HUES6 (cell line): ENCODE measurements around the gene HIVEP3.

ENCODE experiments used
- H3K27ac ChIP-seq: 2 replicates; pipeline ENCODE4 v1.7.0; 2013; ENCODE audit warnings: low read depth, mild to moderate bottlenecking, low read length, inconsistent platforms
- H3K27me3 ChIP-seq: 2 replicates; pipeline ENCODE4 v1.6.1; 2013; ENCODE audit warnings: low read length; ENCODE audit not compliant: control insufficient read depth, insufficient read depth
- H3K36me3 ChIP-seq: 2 replicates; pipeline ENCODE4 v1.6.1; 2013; ENCODE audit warnings: low read length; ENCODE audit not compliant: control insufficient read depth, insufficient read depth
- H3K4me1 ChIP-seq: 2 replicates; pipeline ENCODE4 v1.6.1; 2013; ENCODE audit warnings: low read length; ENCODE audit not compliant: control insufficient read depth, insufficient read depth
- H3K4me3 ChIP-seq: 2 replicates; pipeline ENCODE4 v1.5.1; 2013; ENCODE audit warnings: low read depth, low read length
- H3K9ac ChIP-seq: one replicate; pipeline ENCODE4 v1.6.1; 2013; ENCODE audit warnings: mild to moderate bottlenecking, low read length
- H3K9me3 ChIP-seq: 2 replicates; pipeline ENCODE4 v1.6.1; 2013; ENCODE audit warnings: low read depth, low read length; ENCODE audit not compliant: control insufficient read depth, insufficient read depth

Gene HIVEP3

DNA sequence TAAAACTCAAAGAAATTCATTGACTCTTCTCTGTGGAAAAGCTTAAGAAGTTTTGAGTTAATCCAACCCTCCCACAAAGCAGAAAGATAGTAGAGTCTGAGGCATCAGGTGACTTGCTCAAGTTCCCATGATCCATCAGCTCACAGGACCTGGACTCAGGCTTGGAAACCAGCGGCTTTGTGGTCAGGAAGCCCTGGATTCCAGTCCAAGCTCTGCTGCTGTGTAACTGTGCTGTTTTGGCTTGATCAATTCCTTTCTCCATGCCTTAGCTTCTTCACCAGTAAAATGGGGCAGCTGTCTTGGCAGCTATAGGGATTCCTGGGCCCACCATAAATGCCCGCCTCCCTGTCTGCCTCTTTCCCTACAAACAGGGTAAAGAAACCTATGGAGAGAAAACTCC lies 180.2 kb downstream of the HIVEP3 start:
- Histone ChIP-seq H3K27me3 (peaks cover 3% of the 10 kb centered on the region; the same call in 1 of the 2 replicates), H3K9ac (no peak overlapping the region), H3K27ac (no peak overlapping the region), H3K4me3 (no peak overlapping the region), H3K36me3 (no peaks in the 10 kb centered on the region), H3K9me3 (no peaks in the 10 kb centered on the region), H3K4me1 (no peaks in the 10 kb centered on the region)

DNA sequence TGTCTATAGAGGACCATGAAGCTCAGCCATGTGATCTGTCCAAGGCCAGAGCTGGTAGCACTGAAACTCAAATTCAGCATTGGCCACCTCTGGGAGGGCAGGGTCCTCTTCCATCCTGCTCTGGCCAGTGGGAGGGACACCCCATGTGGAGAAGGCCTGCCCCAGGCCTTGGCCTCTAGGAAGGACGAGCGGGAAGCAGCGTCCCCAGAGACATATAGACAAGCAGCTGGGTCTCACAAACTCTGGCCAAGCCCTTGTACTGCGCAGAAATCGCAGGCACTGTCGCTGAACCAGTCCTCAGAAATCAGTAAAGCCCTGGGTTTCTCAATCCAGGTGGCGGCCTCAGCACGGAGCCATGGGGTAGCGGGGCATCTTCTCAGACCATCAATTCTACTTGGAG lies 180.7 kb downstream of the HIVEP3 start:
- Histone ChIP-seq H3K9ac (no peak overlapping the region), H3K4me1 (no peaks in the 10 kb centered on the region), H3K9me3 (no peaks in the 10 kb centered on the region), H3K27me3 (peaks cover 3% of the 10 kb centered on the region; the same call in 1 of the 2 replicates), H3K4me3 (no peak overlapping the region), H3K27ac (no peak overlapping the region), H3K36me3 (no peaks in the 10 kb centered on the region)

DNA sequence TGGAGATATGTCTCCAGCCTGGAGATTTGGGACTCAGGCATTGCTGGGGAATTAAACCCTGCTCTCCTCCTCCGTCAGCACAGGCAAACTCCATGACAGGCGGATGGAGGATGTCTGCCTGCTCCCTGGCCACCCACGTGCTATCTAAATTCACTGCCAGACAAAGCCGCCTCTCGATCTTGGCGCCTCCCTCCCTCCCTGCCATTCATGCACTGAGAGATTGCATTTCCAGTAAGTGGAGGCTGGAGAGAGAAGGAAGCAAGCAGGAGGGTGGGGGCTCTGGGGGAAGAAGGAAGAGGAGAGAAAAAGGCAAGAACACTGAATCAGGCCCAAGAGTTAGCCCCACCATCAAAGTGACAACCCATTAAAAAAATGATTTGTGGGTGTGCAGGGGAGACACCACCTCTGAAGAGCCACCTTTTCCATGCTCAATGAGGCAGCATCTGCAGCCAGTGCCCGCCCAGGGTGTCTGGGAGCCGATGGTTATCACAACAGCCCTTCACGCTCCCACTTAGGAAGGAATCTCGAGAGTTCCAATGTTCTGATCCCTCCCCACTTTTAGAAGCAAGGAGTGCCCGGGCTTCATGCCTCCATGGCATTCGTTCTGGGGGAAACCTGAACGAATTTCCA lies 183.0 kb downstream of the HIVEP3 start:
- Histone ChIP-seq H3K9me3 (no peaks in the 10 kb centered on the region), H3K9ac (no peak overlapping the region), H3K27ac (no peak overlapping the region), H3K4me3 (no peak overlapping the region), H3K27me3 (peaks cover 3% of the 10 kb centered on the region; the same call in 1 of the 2 replicates), H3K36me3 (no peaks in the 10 kb centered on the region), H3K4me1 (no peaks in the 10 kb centered on the region)

DNA sequence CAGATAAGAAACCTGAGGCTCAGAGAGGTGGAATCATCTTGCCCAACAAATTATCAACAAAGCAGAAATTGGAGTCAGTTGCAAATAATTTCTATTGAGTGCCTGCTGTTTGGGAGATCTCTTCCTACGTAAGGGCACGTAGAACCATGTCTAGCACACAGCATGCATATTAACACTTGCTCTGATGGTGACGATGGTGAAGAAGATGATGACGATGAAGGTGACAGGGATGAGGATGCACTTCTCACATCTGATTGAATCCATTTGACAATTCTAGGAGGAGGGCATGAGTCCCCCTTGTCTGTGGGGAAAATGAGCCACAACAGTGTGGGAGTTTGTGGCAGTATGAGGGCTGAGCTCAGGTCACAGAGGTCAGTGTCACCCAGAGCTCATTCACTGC lies 183.6 kb downstream of the HIVEP3 start:
- no peak overlapping the region for H3K27ac ChIP-seq
- no peak overlapping the region for H3K4me3 ChIP-seq
- H3K4me1 ChIP-seq, result no peaks in the 10 kb centered on the region
- peaks cover 3% of the 10 kb centered on the region; the same call in 1 of the 2 replicates for H3K27me3 ChIP-seq
- H3K36me3 ChIP-seq, result no peaks in the 10 kb centered on the region
- no peaks in the 10 kb centered on the region for H3K9me3 ChIP-seq
- no peak overlapping the region for H3K9ac ChIP-seq

DNA sequence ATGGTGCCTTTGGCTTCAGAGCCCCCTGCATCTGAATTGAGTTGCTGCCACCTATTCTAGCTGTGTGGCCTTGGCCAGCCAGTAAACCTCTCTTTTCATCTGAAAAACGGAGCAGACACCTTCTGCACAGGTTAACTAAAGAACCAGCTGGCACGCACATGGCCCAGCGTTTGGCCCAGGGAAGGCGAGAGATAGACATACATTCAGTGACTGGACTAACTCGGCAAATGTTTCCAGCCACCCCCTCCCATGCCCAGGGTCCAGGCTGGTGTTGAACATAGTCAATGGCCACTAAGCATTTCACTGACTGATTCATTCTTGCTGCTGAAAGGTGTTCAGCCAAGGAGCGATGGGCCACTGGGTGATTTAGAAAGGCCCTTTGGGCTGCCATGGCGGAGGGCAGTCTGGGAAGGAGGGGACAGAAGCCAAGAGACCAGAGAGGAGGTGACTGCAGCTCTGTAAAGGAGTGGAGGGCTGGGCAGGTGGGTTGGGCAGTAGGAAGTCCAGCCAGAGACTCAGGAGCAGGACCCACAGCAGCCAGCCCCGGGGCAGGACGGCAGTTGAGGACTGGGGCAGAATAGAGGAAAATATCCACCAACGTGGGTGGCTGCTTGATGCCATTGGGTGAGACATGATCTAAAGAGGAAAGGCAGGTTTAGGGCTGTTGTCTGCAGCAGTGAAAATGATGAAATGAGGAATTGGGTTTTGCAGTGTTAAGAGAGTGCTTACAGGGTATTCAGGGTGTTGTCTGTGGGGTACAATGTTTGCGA lies 184.3 kb downstream of the HIVEP3 start:
- no peak overlapping the region for H3K27ac ChIP-seq
- H3K4me3 ChIP-seq, result no peak overlapping the region
- H3K9ac ChIP-seq, result no peak overlapping the region
- no peaks in the 10 kb centered on the region for H3K4me1 ChIP-seq
- H3K36me3 ChIP-seq, result no peaks in the 10 kb centered on the region
- peaks cover 3% of the 10 kb centered on the region; the same call in 1 of the 2 replicates for H3K27me3 ChIP-seq
- no peaks in the 10 kb centered on the region for H3K9me3 ChIP-seq

DNA sequence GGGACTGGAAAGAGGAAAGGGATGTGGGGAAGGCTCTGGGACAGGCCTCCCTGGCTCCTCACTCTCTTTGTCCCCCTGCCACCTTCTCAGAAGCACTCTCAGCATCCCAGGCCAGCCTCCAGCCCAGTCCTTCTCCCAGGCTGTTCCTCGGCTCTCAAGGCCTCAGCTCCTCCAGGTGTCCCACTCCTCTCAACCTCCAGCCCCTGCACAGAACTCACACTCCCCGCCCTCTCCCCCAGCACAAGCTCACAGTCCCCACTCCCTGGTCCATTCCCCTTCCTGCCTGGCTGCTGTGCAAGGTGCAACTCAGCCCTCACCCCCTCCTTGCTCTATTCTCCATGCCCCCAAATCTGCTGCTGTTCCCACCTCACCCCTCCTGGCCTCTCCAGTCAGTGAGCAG lies 185.0 kb downstream of the HIVEP3 start:
- H3K9ac ChIP-seq, result no peak overlapping the region
- no peaks in the 10 kb centered on the region for H3K36me3 ChIP-seq
- no peaks in the 10 kb centered on the region for H3K9me3 ChIP-seq
- no peaks in the 10 kb centered on the region for H3K4me1 ChIP-seq
- H3K27me3 ChIP-seq, result peaks cover 3% of the 10 kb centered on the region; the same call in 1 of the 2 replicates
- H3K27ac ChIP-seq, result no peak overlapping the region
- H3K4me3 ChIP-seq, result no peak overlapping the region

DNA sequence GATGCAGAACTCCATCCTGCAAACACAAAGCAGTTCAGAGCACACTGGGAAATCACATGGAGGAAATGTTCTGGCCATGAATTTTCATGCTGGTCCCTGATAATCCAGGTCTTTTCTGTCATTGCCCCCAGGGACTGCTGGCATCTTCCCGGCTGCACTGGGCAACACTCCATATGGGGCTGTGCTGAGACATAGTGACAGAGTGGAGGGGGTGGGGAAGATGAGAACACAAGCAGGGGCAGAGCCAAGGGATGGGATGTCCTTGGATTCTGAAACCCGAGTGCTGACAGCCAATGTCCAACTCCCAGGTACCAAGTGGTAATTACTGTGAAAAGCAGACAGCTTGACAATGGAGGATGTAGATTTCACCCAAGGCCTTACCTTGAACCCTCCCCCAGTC lies 185.7 kb downstream of the HIVEP3 start:
- Histone ChIP-seq H3K27me3 (peaks cover 3% of the 10 kb centered on the region; the same call in 1 of the 2 replicates), H3K27ac (no peak overlapping the region), H3K9me3 (no peaks in the 10 kb centered on the region), H3K9ac (no peak overlapping the region), H3K4me1 (no peaks in the 10 kb centered on the region), H3K4me3 (no peak overlapping the region), H3K36me3 (no peaks in the 10 kb centered on the region)

DNA sequence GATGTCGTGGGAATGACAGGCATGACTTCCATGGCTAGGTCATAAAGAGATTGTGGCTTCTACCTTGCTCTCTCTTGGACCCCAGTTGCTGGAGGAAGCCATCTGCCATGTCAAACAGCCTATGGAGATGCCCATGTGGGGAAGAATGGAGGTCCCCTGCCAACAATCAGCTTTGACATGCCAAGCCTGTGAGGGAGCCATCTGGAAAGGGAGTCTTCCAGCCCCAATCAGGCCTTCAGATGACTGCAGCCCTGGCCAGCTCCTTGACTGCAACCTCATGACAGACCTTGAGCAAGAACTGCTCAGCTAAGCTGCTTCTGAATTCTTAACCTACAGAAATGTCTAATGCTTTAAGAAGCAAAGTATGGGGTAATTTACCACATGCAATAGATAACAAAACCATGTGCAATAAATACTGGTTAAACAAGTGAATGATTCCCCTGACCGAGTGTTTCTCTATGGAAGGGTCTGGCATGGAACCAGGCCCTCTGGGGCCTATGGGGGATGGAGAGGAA lies 187.1 kb downstream of the HIVEP3 start:
- Histone ChIP-seq H3K9ac (no peak overlapping the region), H3K4me3 (no peak overlapping the region), H3K27me3 (peaks cover 3% of the 10 kb centered on the region; the same call in 1 of the 2 replicates), H3K9me3 (no peaks in the 10 kb centered on the region), H3K27ac (no peak overlapping the region), H3K4me1 (no peaks in the 10 kb centered on the region), H3K36me3 (no peaks in the 10 kb centered on the region)

DNA sequence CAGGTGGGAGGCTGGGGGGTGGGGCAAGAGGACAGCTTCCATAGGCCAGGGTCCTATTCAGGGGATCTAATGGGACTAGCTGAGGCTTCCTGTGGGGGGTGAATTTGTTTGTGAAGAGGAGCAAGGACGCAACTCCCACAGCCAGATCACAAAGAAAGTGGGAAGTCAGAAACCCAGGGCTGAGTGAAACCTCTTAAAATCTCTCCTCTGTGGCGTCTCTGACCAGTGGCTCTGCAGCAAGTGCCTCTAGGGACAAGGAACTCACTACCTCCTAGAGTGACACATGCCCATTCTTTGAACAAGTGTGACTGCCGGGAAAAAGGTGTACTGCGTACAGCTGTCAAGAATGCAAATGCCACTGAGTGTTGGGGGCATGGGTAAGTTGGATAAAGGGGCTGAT lies 187.9 kb downstream of the HIVEP3 start:
- no peak overlapping the region for H3K9ac ChIP-seq
- no peaks in the 10 kb centered on the region for H3K36me3 ChIP-seq
- H3K27ac ChIP-seq, result no peak overlapping the region
- peaks cover 3% of the 10 kb centered on the region; the same call in 1 of the 2 replicates for H3K27me3 ChIP-seq
- H3K4me1 ChIP-seq, result no peaks in the 10 kb centered on the region
- H3K9me3 ChIP-seq, result no peaks in the 10 kb centered on the region
- H3K4me3 ChIP-seq, result no peak overlapping the region

DNA sequence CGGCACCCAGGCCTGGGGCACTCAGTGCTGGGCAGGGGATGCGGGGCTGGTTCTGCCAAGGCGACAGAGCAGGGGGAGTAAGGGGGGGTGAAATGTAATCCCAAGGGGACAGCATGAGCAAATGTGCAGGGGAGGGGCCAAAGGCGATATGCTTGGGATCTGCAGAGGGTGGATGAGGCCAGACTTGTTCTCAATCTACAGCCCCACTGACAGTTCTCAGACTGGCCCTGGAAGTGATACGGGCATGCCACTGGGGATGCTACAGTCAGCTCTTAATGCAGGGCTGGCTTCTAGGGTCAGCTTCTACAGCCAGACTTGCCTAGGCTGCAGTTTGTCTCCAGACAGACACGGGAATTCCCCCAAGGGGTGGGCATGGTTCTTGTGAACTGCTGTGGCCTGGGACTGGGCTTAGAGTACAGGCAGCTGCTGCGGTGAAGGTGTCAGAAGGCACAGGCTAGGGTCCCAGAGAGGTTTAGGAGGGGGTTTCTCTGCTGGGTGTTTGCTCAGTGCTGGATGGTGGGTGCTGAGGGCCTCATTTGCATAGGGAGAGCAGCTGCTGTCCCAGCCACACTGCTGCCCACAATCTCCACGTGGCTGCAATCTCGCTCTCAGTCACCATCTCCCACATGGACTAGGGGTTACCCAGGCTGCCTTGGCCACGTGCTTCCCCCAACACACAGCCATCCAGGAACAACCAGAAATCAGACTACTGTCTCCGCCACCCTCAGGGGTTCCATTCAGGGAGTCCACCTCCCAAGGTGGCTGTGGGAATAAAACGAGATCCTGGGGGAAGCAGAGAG lies 190.1 kb downstream of the HIVEP3 start:
- no peaks in the 10 kb centered on the region for H3K9me3 ChIP-seq
- H3K9ac ChIP-seq, result no peak overlapping the region
- no peaks in the 10 kb centered on the region for H3K4me1 ChIP-seq
- no peaks in the 10 kb centered on the region for H3K27me3 ChIP-seq
- H3K36me3 ChIP-seq, result no peaks in the 10 kb centered on the region
- no peak overlapping the region for H3K27ac ChIP-seq
- H3K4me3 ChIP-seq, result no peak overlapping the region

DNA sequence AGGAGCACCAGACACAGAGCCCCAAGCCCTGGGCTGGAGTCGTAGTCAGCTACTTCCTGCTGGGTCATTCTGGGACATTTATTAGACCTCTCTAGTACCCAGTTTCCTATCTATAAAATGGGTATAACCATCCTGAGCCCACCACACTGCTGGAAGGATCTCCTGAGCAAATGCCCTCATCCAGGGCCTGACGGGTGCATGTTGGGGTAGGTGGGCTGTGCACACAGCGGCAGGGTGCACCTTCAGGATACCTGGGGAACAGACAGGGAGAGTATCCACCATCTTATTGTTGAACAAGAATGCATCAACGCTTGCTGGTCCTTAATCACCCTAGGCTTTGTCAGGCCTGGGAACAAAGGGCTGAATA lies 191.0 kb downstream of the HIVEP3 start:
- Histone ChIP-seq H3K9ac (no peak overlapping the region), H3K4me3 (no peak overlapping the region), H3K27ac (no peak overlapping the region), H3K9me3 (no peaks in the 10 kb centered on the region), H3K4me1 (no peaks in the 10 kb centered on the region), H3K27me3 (no peaks in the 10 kb centered on the region), H3K36me3 (no peaks in the 10 kb centered on the region)
